Right lobe of liver (tissue), 6 donors: ENCODE data around the gene NELL2. TPM values are rescaled to one million over a fixed set of nuclear protein-coding genes. Genes with fewer than 3 reads are reported as not detected.

Experiments
- ATAC-seq, 4 donors: fragments of 200-7000 bp; cut with Tn5 transposase; one replicate each; pipeline ENCODE4 v1.9.1; 2020; ENCODE audit warnings: mild to moderate bottlenecking in 4 of 4, moderate library complexity in 4 of 4
- DNase-seq, 3 donors: peaks; one replicate each; pipeline ENCODE4 v3.0.0-alpha.2; 2020
- H3K27ac ChIP-seq, 3 donors: fragments of 200-600 bp; one replicate each; pipeline ENCODE4 v1.8.0; 2022
- H3K27me3 ChIP-seq, 2 donors: fragments of 200-600 bp; one replicate each; pipeline ENCODE4 v1.8.0; 2022
- H3K36me3 ChIP-seq, 4 donors: fragments of 200-600 bp; sonication (generic) in 1 of 4; one replicate each; pipeline versions ENCODE4 v1.5.1 to v1.8.0; 2017 to 2022; ENCODE audit warnings: control low read depth in 1 of 4
- H3K4me1 ChIP-seq, 4 donors: fragments of 200-600 bp; sonication (generic) in 1 of 4; one replicate each; pipeline versions ENCODE4 v1.5.1 to v1.8.0; 2017 to 2022; ENCODE audit warnings: control low read depth in 1 of 4
- H3K4me3 ChIP-seq, 3 donors: fragments of 200-600 bp; one replicate each; pipeline ENCODE4 v1.8.0; 2022
- H3K9me3 ChIP-seq, 4 donors: fragments of 200-600 bp; sonication (generic) in 1 of 4; one replicate each; pipeline versions ENCODE4 v1.5.1 to v1.8.0; 2017 to 2022; ENCODE audit warnings: control low read depth in 1 of 4
- POLR2A ChIP-seq: fragments of 450-650 bp; IDR thresholded peaks from one replicate; pipeline ENCODE4 v1.6.1; 2017; ENCODE audit warnings: antibody characterized with exemption, mild to moderate bottlenecking
- WGBS: methylation state at CpG from one replicate; pipeline ENCODE4 v1.1.6; 2018; ENCODE audit warnings: low coverage, low lambda C conversion rate; ENCODE audit not compliant: insufficient coverage; ENCODE audit errors: missing lambda C conversion rate; 5-methylcytosine and 5-hydroxymethylcytosine counted together
- intact Hi-C, 2 donors: fragments of 100-400 bp; cut with DNase I; formaldehyde crosslinking; loops; one replicate each; pipeline versions ENCODE4 v1.11.2 to v1.14.1; 2022
- small RNA-seq, 2 experiments: library from RNA; depleted of rRNA; stranded (forward); fragments of <200 nt; gene quantifications; one replicate each; pipeline ENCODE3, GENCODE V24; 2016
- total RNA-seq, 6 experiments: library from RNA; depleted of rRNA in 2 of 6; stranded (reverse); fragments of >200 nt in 2 of 6; fragmentation: NEBNext Ultra II Directional in 3 of 6; extraction: Animal tissue kit (Norgen Biotek cat#: 25700) in 3 of 6; gene quantifications; one replicate each; pipeline versions ENCODE4 v1.1.0 to v1.2.4, GENCODE V29; 2016 to 2023
- TF ChIP-seq, protein P1 (sequence below), 4 donors: fragments of 200-600 bp in 3 of 4; fragments of 450-650 bp in 1 of 4; IDR thresholded peaks; one replicate each; pipeline versions ENCODE4 v1.5.1 to v1.8.0; 2016 to 2022; ENCODE audit warnings: antibody characterized with exemption in 4 of 4, mild to moderate bottlenecking in 2 of 4
- donor health status: DM: no; HTN: yes; CAD: no.
- donor health status: DM: no; HTN: no; CAD: no.
- donor health status: DM: no; HTN: no; CAD: no.
- donor health status: DM: no; HTN: yes; CAD: no.
- donor health status: DM: no; HTN: yes; CAD: no.

Gene NELL2
- total RNA-seq, 6 experiments from 2014 or later: 0.15 to 0.43 (median 0.43) TPM; not detected in 3

DNA sequence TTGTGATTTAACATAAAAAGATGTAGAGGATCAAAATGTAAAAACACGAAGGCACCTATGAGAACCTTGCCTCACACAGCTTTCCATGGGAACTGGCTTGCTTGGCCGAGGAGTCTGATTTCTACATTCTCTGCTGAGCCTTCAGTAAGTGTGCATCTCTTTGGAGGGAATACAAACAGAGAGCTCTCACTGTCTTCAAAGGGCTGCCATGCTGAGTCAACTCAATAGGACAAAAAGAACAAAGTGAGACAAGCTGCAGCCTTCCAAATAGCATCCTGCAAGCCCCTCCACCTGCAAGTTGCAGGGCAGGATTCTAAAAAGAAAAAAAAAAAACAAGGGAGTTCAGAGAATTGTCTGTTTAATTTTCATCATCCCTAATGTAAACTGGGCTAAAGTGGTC lies 411.9 kb downstream of the NELL2 start:
- intact Hi-C loops: no loop called here
- H3K4me3 ChIP-seq: no peak overlapping the region
- no peak for ATAC-seq

DNA sequence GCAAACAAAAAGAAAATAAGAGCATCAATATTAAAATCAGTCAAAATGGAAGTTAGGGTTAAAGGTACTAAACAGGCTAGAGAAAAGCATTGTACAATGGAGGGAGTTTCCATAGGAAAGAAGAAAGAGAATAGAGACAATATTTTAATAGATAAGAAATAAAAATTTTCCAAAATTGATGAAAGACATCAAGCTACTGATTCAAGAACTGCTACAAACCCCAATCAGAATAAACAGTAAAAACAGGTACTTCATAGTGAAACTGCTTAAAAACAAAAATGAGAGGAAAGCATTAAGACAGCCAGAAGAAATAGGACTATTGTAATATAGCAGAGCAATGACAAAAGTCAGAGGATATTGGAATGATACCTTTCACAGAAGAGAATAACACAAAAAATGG lies 413.4 kb downstream of the NELL2 start:
- H3K9me3 ChIP-seq: no peaks in the 10 kb centered on the region
- DNase-seq (no peak), ATAC-seq (no peak)
- intact Hi-C loops: no loop called here
- no peaks in the 10 kb centered on the region for H3K4me1 ChIP-seq
- H3K27me3 ChIP-seq: no peaks in the 10 kb centered on the region
- no peak for TF ChIP-seq POLR2A
- TF ChIP-seq, protein P1, sequence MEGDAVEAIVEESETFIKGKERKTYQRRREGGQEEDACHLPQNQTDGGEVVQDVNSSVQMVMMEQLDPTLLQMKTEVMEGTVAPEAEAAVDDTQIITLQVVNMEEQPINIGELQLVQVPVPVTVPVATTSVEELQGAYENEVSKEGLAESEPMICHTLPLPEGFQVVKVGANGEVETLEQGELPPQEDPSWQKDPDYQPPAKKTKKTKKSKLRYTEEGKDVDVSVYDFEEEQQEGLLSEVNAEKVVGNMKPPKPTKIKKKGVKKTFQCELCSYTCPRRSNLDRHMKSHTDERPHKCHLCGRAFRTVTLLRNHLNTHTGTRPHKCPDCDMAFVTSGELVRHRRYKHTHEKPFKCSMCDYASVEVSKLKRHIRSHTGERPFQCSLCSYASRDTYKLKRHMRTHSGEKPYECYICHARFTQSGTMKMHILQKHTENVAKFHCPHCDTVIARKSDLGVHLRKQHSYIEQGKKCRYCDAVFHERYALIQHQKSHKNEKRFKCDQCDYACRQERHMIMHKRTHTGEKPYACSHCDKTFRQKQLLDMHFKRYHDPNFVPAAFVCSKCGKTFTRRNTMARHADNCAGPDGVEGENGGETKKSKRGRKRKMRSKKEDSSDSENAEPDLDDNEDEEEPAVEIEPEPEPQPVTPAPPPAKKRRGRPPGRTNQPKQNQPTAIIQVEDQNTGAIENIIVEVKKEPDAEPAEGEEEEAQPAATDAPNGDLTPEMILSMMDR (IDR thresholded peaks at IDR 0.05): no peak
- H3K4me3 ChIP-seq: no peak overlapping the region
- no peak overlapping the region for H3K27ac ChIP-seq
- H3K36me3 ChIP-seq: no peaks in the 10 kb centered on the region

More for the DNA sequence above, 411.9 kb downstream of the NELL2 start:
- Histone ChIP-seq H3K27me3 (no peaks in the 10 kb centered on the region), H3K36me3 (no peaks in the 10 kb centered on the region), H3K4me1 (no peaks in the 10 kb centered on the region), H3K27ac (no peak overlapping the region), H3K9me3 (no peaks in the 10 kb centered on the region)
- DNase-seq: no peak
- no peak for TF ChIP-seq POLR2A
- TF ChIP-seq, protein P1 (IDR thresholded peaks at IDR 0.05): no peak
- 24% methylated on average over 2 of the region's 2 CpGs for WGBS

DNA sequence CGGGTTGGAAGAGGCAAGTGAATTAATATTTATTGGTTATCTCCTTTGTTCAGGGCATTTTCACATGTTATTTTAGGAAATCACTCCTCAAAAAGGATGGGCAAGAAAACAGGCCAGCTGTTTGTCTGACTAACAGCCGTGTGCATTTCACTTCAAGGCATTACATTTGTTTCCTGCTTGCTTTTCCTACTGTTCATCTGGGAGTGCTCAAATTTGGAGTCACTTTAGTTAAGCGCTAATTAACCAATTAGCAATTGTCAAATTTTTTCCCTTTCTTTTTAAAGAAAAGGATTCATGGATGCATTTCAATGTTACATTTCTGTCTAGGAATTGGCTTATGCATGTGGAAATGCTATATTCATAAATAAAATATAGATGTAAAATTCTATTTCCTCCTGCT lies 415.9 kb downstream of the NELL2 start:
- TF ChIP-seq, protein P1 (IDR thresholded peaks at IDR 0.05): no peak
- TF ChIP-seq POLR2A: no peak
- WGBS: 71% methylated on average over 3 of the region's 3 CpGs
- DNase-seq: no peak
- Histone ChIP-seq H3K4me3 (no peak overlapping the region), H3K4me1 (no peaks in the 10 kb centered on the region), H3K36me3 (no peaks in the 10 kb centered on the region), H3K9me3 (no peaks in the 10 kb centered on the region), H3K27ac (no peak overlapping the region), H3K27me3 (no peaks in the 10 kb centered on the region)
- no peak for ATAC-seq
- intact Hi-C loops: no loop called here

DNA sequence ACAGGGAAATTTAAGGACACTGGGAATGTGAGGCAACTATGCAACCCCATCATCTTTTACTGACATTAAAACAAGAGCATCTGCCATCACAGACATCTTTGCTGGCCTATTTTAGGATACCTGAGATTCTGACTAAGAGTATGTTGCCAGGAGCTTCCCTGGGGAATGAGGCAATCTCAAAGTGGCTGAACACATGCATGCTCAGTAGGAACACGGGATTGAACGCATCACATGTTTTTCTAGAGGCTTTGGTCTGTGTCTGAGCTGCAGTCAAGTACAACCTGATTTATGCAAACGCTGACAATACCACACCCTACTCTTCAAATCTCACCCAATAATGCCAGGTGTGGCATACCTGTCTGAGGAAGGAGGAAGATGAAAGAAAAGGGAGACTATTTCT lies 416.5 kb downstream of the NELL2 start:
- intact Hi-C loops: no loop called here
- 77% methylated on average over 3 of the region's 3 CpGs for WGBS
- DNase-seq (no peak), ATAC-seq (no peak)
- no peaks in the 10 kb centered on the region for H3K27me3 ChIP-seq
- H3K27ac ChIP-seq: no peak overlapping the region
- TF ChIP-seq, protein P1 (IDR thresholded peaks at IDR 0.05): no peak
- no peaks in the 10 kb centered on the region for H3K4me1 ChIP-seq
- no peaks in the 10 kb centered on the region for H3K9me3 ChIP-seq
- no peaks in the 10 kb centered on the region for H3K36me3 ChIP-seq
- no peak overlapping the region for H3K4me3 ChIP-seq

Small RNAs within 50 kb of the gene (small RNA-seq; reads per million reads assigned to genes)
- 0 reads per million in 2 experiments for gene RF00019

Other genes with a start within 250 kb of the NELL2 start
- not detected for gene DBX2, start 174.8 kb upstream of the NELL2 start, total RNA-seq